ENCODE measurements around the gene SLC39A3.

- TF ChIP-seq, protein P1, sequence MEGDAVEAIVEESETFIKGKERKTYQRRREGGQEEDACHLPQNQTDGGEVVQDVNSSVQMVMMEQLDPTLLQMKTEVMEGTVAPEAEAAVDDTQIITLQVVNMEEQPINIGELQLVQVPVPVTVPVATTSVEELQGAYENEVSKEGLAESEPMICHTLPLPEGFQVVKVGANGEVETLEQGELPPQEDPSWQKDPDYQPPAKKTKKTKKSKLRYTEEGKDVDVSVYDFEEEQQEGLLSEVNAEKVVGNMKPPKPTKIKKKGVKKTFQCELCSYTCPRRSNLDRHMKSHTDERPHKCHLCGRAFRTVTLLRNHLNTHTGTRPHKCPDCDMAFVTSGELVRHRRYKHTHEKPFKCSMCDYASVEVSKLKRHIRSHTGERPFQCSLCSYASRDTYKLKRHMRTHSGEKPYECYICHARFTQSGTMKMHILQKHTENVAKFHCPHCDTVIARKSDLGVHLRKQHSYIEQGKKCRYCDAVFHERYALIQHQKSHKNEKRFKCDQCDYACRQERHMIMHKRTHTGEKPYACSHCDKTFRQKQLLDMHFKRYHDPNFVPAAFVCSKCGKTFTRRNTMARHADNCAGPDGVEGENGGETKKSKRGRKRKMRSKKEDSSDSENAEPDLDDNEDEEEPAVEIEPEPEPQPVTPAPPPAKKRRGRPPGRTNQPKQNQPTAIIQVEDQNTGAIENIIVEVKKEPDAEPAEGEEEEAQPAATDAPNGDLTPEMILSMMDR (IDR thresholded peaks at IDR 0.05), result no peak
- no peak for TF ChIP-seq ZFX (IDR thresholded peaks at IDR 0.05; ENCODE audit: borderline replicate concordance)
Observed at GRCh38 chr19:2726904-2727639, 12.7 kb downstream of the SLC39A3 start.
